GM23248 (cell line): ENCODE results near the gene RNU5D-1. TPM values are rescaled to one million over a fixed set of nuclear protein-coding genes. Genes with fewer than 3 reads are reported as not detected.
A peak's percentile ranks its signal among the peaks of the same experiment; 100 is the strongest.

ENCODE experiments used
- DNase-seq: peaks from one replicate; pipeline ENCODE4 v3.0.0-alpha.2; 2015
- H2AFZ ChIP-seq: fragments of 200-600 bp; sonication (generic); 2 replicates; pipeline ENCODE4 v1.6.1; 2016; ENCODE audit warnings: antibody characterized with exemption
- H3F3A ChIP-seq: fragments of 200-600 bp; sonication (generic); 2 replicates; pipeline ENCODE4 v1.6.1; 2016; ENCODE audit warnings: mild to moderate bottlenecking, antibody characterized with exemption, mixed run types; ENCODE audit not compliant: insufficient read depth
- H3K27ac ChIP-seq: fragments of 200-600 bp; sonication (generic); 2 replicates; pipeline ENCODE4 v1.5.1; 2016; ENCODE audit warnings: mild to moderate bottlenecking
- H3K27me3 ChIP-seq: fragments of 200-600 bp; sonication (generic); replicated peaks from 2 replicates; pipeline ENCODE4 v1.6.1; 2016; ENCODE audit warnings: mild to moderate bottlenecking; ENCODE audit not compliant: insufficient read depth
- H3K36me3 ChIP-seq: fragments of 200-600 bp; sonication (generic); 2 replicates; pipeline ENCODE4 v1.6.1; 2016; ENCODE audit warnings: low read depth, mild to moderate bottlenecking
- H3K4me1 ChIP-seq: fragments of 200-600 bp; sonication (generic); 2 replicates; pipeline ENCODE4 v1.6.1; 2016; ENCODE audit warnings: mild to moderate bottlenecking; ENCODE audit not compliant: insufficient read depth
- H3K4me2 ChIP-seq: fragments of 200-600 bp; sonication (generic); one replicate; pipeline ENCODE4 v1.6.1; 2016; ENCODE audit warnings: mild to moderate bottlenecking; ENCODE audit not compliant: unreplicated experiment
- H3K4me3 ChIP-seq: fragments of 200-600 bp; sonication (generic); 2 replicates; pipeline ENCODE4 v1.5.1; 2016; ENCODE audit warnings: mild to moderate bottlenecking
- H3K79me2 ChIP-seq: fragments of 200-600 bp; sonication (generic); 2 replicates; pipeline ENCODE4 v1.6.1; 2016; ENCODE audit warnings: mild to moderate bottlenecking; ENCODE audit not compliant: insufficient read depth
- H3K9ac ChIP-seq: fragments of 200-600 bp; sonication (generic); 2 replicates; pipeline ENCODE4 v1.6.1; 2016; ENCODE audit warnings: mild to moderate bottlenecking
- H3K9me2 ChIP-seq: fragments of 200-600 bp; sonication (generic); 2 replicates; pipeline ENCODE4 v1.6.1; 2016; ENCODE audit warnings: mixed run types, mild to moderate bottlenecking, moderate library complexity; ENCODE audit not compliant: insufficient read depth
- H3K9me3 ChIP-seq: fragments of 200-600 bp; sonication (generic); one replicate; pipeline ENCODE4 v1.6.1; 2017; ENCODE audit warnings: low read depth
- H4K20me1 ChIP-seq: fragments of 200-600 bp; sonication (generic); 2 replicates; pipeline ENCODE4 v1.6.0; 2016; ENCODE audit not compliant: insufficient read depth
- EZH2 ChIP-seq: fragments of 200-600 bp; sonication (generic); IDR thresholded peaks from 2 replicates; pipeline ENCODE4 v1.6.1; 2018; ENCODE audit warnings: antibody characterized with exemption, mild to moderate bottlenecking; ENCODE audit not compliant: insufficient read depth, poor library complexity, severe bottlenecking
- EZH2phosphoT487 ChIP-seq: fragments of 200-600 bp; sonication (generic); IDR thresholded peaks from 2 replicates; pipeline ENCODE4 v1.6.1; 2018; ENCODE audit warnings: antibody characterized with exemption, moderate library complexity, mild to moderate bottlenecking, low read depth; ENCODE audit not compliant: insufficient read depth
- WGBS, 2 experiments: methylation state at CpG; one replicate each; pipeline ENCODE4 v1.1.6; 2015 to 2017; ENCODE audit warnings: low lambda C conversion rate in 2 of 2, low coverage in 1 of 2; ENCODE audit errors: missing lambda C conversion rate in 2 of 2; 5-methylcytosine and 5-hydroxymethylcytosine counted together
- in situ Hi-C: fragments of 300-500 bp; cut with MboI; formaldehyde crosslinking; loops from 2 replicates; pipeline ENCODE4 v1.15.0; 2020
- polyA plus RNA-seq: library from polyadenylated mRNA; unstranded; fragments of >200 nt; fragmentation: Nextera tagmentation; extraction: Ambion mirVana; gene quantifications from 2 replicates; pipeline ENCODE4 v1.2.1, GENCODE V29; 2016
- total RNA-seq: library from RNA; depleted of rRNA; stranded (reverse); fragments of >200 nt; shearing (Covaris generic); gene quantifications from 2 replicates; pipeline ENCODE4 v1.2.3, GENCODE V29; 2014; rRNA removed

Gene RNU5D-1
- total RNA-seq = not detected in 2 replicates
- polyA plus RNA-seq = not detected in 2 replicates

- in situ Hi-C loops = no loop called here
- H3K9me3 ChIP-seq = no peaks in the 10 kb centered on the region
- H3K4me3 ChIP-seq = peak within 1 kb of the TSS; percentile 55
- no peaks in the 10 kb centered on the region for H3K27me3 ChIP-seq
- H3K79me2 ChIP-seq = no peaks in the 10 kb centered on the region
- H2AFZ ChIP-seq = peak within 1 kb of the TSS; percentile 94
- H3K4me1 ChIP-seq = peaks cover 24% of the 10 kb centered on the region
- H3K36me3 ChIP-seq = no peaks in the 10 kb centered on the region
- H4K20me1 ChIP-seq = no peaks in the 10 kb centered on the region
- H3K27ac ChIP-seq = peak within 1 kb of the TSS; percentile 99
- H3K9ac ChIP-seq = peak within 1 kb of the TSS; percentile 88
- TF ChIP-seq EZH2phosphoT487 (0 out of 2 replicates have a peak, but pooled peaks have one; percentile 70), EZH2 (no peak)
- H3K4me2 ChIP-seq = peak within 1 kb of the TSS; percentile 53
- DNase-seq = peak; percentile 97
- H3F3A ChIP-seq = peaks cover 40% of the 10 kb centered on the region
- 1 to 2% methylated on average over 19 of the region's 19 CpGs for WGBS, 2 experiments
- no peaks in the 10 kb centered on the region for H3K9me2 ChIP-seq
Observed at GRCh38 chr1:44730741-44731512, at the start of gene RNU5D-1. Gene RNU5D-1 (minus strand): TSS chr1:44731170.

GRCh38 chr1:44780583-44781121, 49.7 kb upstream of the RNU5D-1 start:
- in situ Hi-C loops = no loop called here
- TF ChIP-seq EZH2phosphoT487 (no peak), EZH2 (no peak)
- Histone ChIP-seq H3K4me3 (no peak overlapping the region), H2AFZ (no peak overlapping the region), H3K9me3 (no peaks in the 10 kb centered on the region), H3K9ac (no peak overlapping the region), H3K27me3 (no peaks in the 10 kb centered on the region), H3K79me2 (peaks cover 40% of the 10 kb centered on the region), H3K4me2 (no peak overlapping the region), H3K4me1 (peaks cover 15% of the 10 kb centered on the region), H3K27ac (no peak overlapping the region), H3K9me2 (no peaks in the 10 kb centered on the region), H4K20me1 (peaks cover 9% of the 10 kb centered on the region; the same call in 1 of the 2 replicates), H3F3A (peaks cover 61% of the 10 kb centered on the region), H3K36me3 (peaks cover 45% of the 10 kb centered on the region)
- 90 to 91% methylated on average over 14 of the region's 14 CpGs for WGBS, 2 experiments
- no peak for DNase-seq

- Histone ChIP-seq H3K27ac (no peak overlapping the region), H3K9me2 (no peaks in the 10 kb centered on the region), H3K36me3 (peaks cover 45% of the 10 kb centered on the region), H3K27me3 (no peaks in the 10 kb centered on the region), H3K4me3 (no peak overlapping the region), H3K9me3 (no peaks in the 10 kb centered on the region), H3K4me2 (no peak overlapping the region), H2AFZ (no peak overlapping the region), H3K9ac (peak overlapping the region; percentile 29; the same call in 1 of the 2 replicates), H3K4me1 (peaks cover 20% of the 10 kb centered on the region), H3K79me2 (peaks cover 55% of the 10 kb centered on the region), H4K20me1 (peaks cover 9% of the 10 kb centered on the region; the same call in 1 of the 2 replicates), H3F3A (peaks cover 65% of the 10 kb centered on the region)
- in situ Hi-C loops = no loop called here
- TF ChIP-seq EZH2phosphoT487 (no peak), EZH2 (no peak)
- 88 to 92% methylated on average over 6 of the region's 6 CpGs for WGBS, 2 experiments
- DNase-seq = no peak
Observed at GRCh38 chr1:44778705-44779576, 48.0 kb upstream of the RNU5D-1 start.
